Transverse colon (tissue), 4 donors: ENCODE data around the gene TTLL4. TPM values are rescaled to one million over a fixed set of nuclear protein-coding genes. Genes with fewer than 3 reads are reported as not detected.

Experiments used
- DNase-seq: peaks from one replicate; pipeline ENCODE4 v3.0.0-alpha.2; 2019
- H3K27ac ChIP-seq, 4 donors: fragments of 200-600 bp; sonication (generic); 2 replicates each; pipeline ENCODE4 v1.5.1; 2016 to 2018; ENCODE audit warnings: inconsistent platforms in 4 of 4
- H3K27me3 ChIP-seq: fragments of 200-600 bp; sonication (generic); 2 replicates; pipeline ENCODE4 v1.5.1; 2017; ENCODE audit warnings: inconsistent platforms
- H3K36me3 ChIP-seq, 4 donors: fragments of 200-600 bp; sonication (generic); 2 replicates each; pipeline ENCODE4 v1.5.1; 2017 to 2019; ENCODE audit warnings: inconsistent platforms in 4 of 4
- H3K4me1 ChIP-seq, 4 donors: fragments of 200-600 bp; sonication (generic); 2 replicates each; pipeline ENCODE4 v1.5.1; 2017 to 2020; ENCODE audit warnings: inconsistent platforms in 4 of 4
- H3K4me3 ChIP-seq, 4 donors: fragments of 200-600 bp; sonication (generic); 1 replicate in 1 of 4; 2 replicates in 3 of 4; pipeline versions ENCODE4 v1.5.1 to v1.6.1; 2017 to 2019; ENCODE audit warnings: inconsistent platforms in 4 of 4
- H3K9me3 ChIP-seq, 2 donors: fragments of 200-600 bp; sonication (generic); 2 replicates each; pipeline ENCODE4 v1.5.1; 2017 to 2019; ENCODE audit warnings: inconsistent platforms in 2 of 2
- EP300 ChIP-seq: sonication (generic); formaldehyde crosslinking; IDR thresholded peaks from one replicate; pipeline ENCODE4 v1.6.1; 2017; ENCODE audit warnings: antibody characterized with exemption, low read depth
- POLR2A ChIP-seq: fragments of 450-650 bp; IDR thresholded peaks from one replicate; pipeline ENCODE4 v1.6.1; 2016; ENCODE audit warnings: antibody characterized with exemption, mild to moderate bottlenecking, moderate library complexity
- POLR2AphosphoS5 ChIP-seq, 3 donors: sonication (generic); formaldehyde crosslinking; IDR thresholded peaks; one replicate each; pipeline ENCODE4 v1.6.1; 2016; ENCODE audit warnings: antibody characterized with exemption in 3 of 3
- WGBS, 2 donors: methylation state at CpG; one replicate each; pipeline ENCODE4 v1.1.5; 2018; ENCODE audit warnings: low coverage in 1 of 2; 5-methylcytosine and 5-hydroxymethylcytosine counted together
- in situ Hi-C, 4 donors: fragments of 200-750 bp; cut with MboI; loops; one replicate each; pipeline versions ENCODE4 v1.15.0 to v1.15.1; 2017; ENCODE audit warnings: low sequenced_read_pairs in 3 of 4, low pct_ligation_motif_present in 1 of 4, low pct_unique_long_range_greater_than_20kb in 1 of 4
- intact Hi-C: fragments of 100-400 bp; cut with DNase I; formaldehyde crosslinking; loops from one replicate; pipeline ENCODE4 v1.15.1; 2023; ENCODE audit warnings: low total_unique reads
- total RNA-seq, 4 donors: library from RNA; depleted of rRNA; stranded (reverse); fragments of >200 nt; gene quantifications; one replicate each; pipeline ENCODE4 v1.1.0, GENCODE V29; 2016
- TF ChIP-seq, protein P1 (sequence below), 5 experiments: fragments of 200-600 bp in 3 of 5; fragments of 450-650 bp in 2 of 5; sonication (generic) in 3 of 5; IDR thresholded peaks; 1 replicate in 2 of 5; 2 replicates in 3 of 5; pipeline ENCODE4 v1.5.1; 2016 to 2017; ENCODE audit warnings: antibody characterized with exemption in 5 of 5, inconsistent platforms in 3 of 5, mild to moderate bottlenecking in 2 of 5, moderate library complexity in 1 of 5

The TTLL4 gene
- total RNA-seq, 4 donors from 2014 or later: 6.0 to 26.0 (median 15.9) TPM

DNA sequence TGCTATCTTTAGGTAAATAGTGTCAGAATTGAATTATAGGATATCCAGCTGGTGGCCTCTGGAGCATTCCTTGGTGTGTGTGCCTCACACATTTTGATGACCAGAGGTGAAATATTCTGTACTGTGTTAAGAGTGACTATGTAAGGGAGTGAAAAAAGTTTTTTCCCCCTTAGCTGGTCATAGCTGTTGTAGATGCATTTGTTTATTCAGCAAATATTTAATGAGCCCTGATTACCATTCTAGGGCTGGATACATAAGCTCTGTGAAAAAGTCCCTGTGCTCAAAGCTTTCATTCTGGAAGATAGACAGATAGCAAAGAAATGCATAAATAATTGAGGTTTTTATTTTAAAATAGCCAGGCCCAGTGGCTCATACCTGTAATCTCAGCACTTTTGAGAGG, 10.9 kb downstream of the TTLL4 start:
- in situ Hi-C loops: loop anchor here in 2 of 4 donors (10.0 to 25.0 kb wide), 2 partner anchors 113 to 116 kb away; partner anchors contain the start of gene PRKAG3 (in 2 of the 2)
- no peak for TF ChIP-seq POLR2AphosphoS5 (IDR thresholded peaks at IDR 0.05)
- TF ChIP-seq, protein P1, sequence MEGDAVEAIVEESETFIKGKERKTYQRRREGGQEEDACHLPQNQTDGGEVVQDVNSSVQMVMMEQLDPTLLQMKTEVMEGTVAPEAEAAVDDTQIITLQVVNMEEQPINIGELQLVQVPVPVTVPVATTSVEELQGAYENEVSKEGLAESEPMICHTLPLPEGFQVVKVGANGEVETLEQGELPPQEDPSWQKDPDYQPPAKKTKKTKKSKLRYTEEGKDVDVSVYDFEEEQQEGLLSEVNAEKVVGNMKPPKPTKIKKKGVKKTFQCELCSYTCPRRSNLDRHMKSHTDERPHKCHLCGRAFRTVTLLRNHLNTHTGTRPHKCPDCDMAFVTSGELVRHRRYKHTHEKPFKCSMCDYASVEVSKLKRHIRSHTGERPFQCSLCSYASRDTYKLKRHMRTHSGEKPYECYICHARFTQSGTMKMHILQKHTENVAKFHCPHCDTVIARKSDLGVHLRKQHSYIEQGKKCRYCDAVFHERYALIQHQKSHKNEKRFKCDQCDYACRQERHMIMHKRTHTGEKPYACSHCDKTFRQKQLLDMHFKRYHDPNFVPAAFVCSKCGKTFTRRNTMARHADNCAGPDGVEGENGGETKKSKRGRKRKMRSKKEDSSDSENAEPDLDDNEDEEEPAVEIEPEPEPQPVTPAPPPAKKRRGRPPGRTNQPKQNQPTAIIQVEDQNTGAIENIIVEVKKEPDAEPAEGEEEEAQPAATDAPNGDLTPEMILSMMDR (IDR thresholded peaks at IDR 0.05): no peak
- no peak for TF ChIP-seq POLR2A
- no peak for TF ChIP-seq EP300

DNA sequence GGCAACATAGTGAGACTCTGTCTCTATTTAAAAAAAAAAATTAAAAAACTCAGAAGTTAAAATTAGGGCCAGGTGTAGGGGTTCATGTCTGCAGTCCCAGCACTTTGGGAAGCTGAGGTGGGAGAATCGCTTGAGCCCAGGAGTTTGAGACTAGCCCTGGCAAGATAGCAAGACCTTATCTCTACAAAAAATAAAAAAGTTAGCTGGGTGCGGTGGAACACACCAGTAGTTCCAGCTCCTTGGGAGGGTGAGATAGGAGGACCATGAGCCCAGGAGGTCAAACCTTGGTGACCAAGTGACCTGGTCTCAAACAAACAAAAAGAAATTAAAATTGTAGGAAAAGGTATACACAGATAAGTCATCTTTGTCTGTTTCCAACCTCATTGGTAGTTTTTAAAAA, 11.3 kb downstream of the TTLL4 start:
- Histone ChIP-seq H3K27ac (no peak overlapping the region), H3K4me3 (no peak overlapping the region), H3K4me1 (peaks cover 0 to 11% (median 6%) of the 10 kb centered on the region in 4 donors), H3K27me3 (no peaks in the 10 kb centered on the region), H3K9me3 (peaks cover 0 to 13% of the 10 kb centered on the region in 2 donors), H3K36me3 (peaks cover 0 to 6% (median 0%) of the 10 kb centered on the region in 4 donors)
- intact Hi-C loops (loop anchor here (10.0 kb wide), 1 partner anchor 103 kb away; no protein-coding TSS in a partner anchor), in situ Hi-C loops (loop anchor here in 2 of 4 donors (10.0 to 25.0 kb wide), 2 partner anchors 113 to 115 kb away; partner anchors contain the start of gene PRKAG3 (in 2 of the 2))
- no peak for DNase-seq
- 79 to 83% methylated on average over 2 of the region's 2 CpGs for WGBS, 2 donors
- TF ChIP-seq, protein P1 (IDR thresholded peaks at IDR 0.05): no peak
- TF ChIP-seq EP300: no peak
- no peak for TF ChIP-seq POLR2AphosphoS5 (IDR thresholded peaks at IDR 0.05)
- TF ChIP-seq POLR2A: no peak

More for the DNA sequence above, 10.9 kb downstream of the TTLL4 start:
- peaks cover 0 to 15% (median 7%) of the 10 kb centered on the region in 4 donors for H3K4me1 ChIP-seq
- H3K27ac ChIP-seq: no peak overlapping the region
- intact Hi-C loops: loop anchor here (10.0 kb wide), 1 partner anchor 103 kb away; no protein-coding TSS in a partner anchor
- no peaks in the 10 kb centered on the region for H3K27me3 ChIP-seq
- peaks cover 0 to 8% of the 10 kb centered on the region in 2 donors for H3K9me3 ChIP-seq
- DNase-seq: no peak
- no peak overlapping the region for H3K4me3 ChIP-seq
- peaks cover 0 to 3% (median 0%) of the 10 kb centered on the region in 4 donors for H3K36me3 ChIP-seq

- no peak overlapping the region for H3K27ac ChIP-seq
- 0 to 58% methylated on average over 1 of the region's 1 CpG for WGBS, 2 donors
- no peak for TF ChIP-seq POLR2AphosphoS5 (IDR thresholded peaks at IDR 0.05)
- TF ChIP-seq, protein P1 (IDR thresholded peaks at IDR 0.05): no peak
- no peak for TF ChIP-seq POLR2A
- TF ChIP-seq EP300: no peak
- no peak for DNase-seq
- peaks cover 0 to 6% (median 1%) of the 10 kb centered on the region in 4 donors for H3K4me1 ChIP-seq
- H3K4me3 ChIP-seq: no peak overlapping the region
- peaks cover under 1 to 14% of the 10 kb centered on the region in 2 donors for H3K9me3 ChIP-seq
- in situ Hi-C loops: loop anchor here in 2 of 4 donors (10.0 to 25.0 kb wide), 2 partner anchors 112 to 115 kb away; partner anchors contain the start of gene PRKAG3 (in 2 of the 2)
- intact Hi-C loops: loop anchor here (10.0 kb wide), 1 partner anchor 102 kb away; no protein-coding TSS in a partner anchor
- peaks cover 0 to 6% (median 0%) of the 10 kb centered on the region in 4 donors for H3K36me3 ChIP-seq
- no peaks in the 10 kb centered on the region for H3K27me3 ChIP-seq
These were observed 11.8 kb downstream of the TTLL4 start for GRCh38 chr2:218722419-218722818.

GRCh38 chr2:218722876-218723785, 12.5 kb downstream of the TTLL4 start:
- peaks cover 4 to 18% of the 10 kb centered on the region in 2 donors for H3K9me3 ChIP-seq
- no peak for TF ChIP-seq EP300
- no peak for TF ChIP-seq POLR2A
- TF ChIP-seq, protein P1 (IDR thresholded peaks at IDR 0.05): no peak
- no peak for TF ChIP-seq POLR2AphosphoS5 (IDR thresholded peaks at IDR 0.05)
- no peaks in the 10 kb centered on the region for H3K27me3 ChIP-seq
- 64% methylated on average over 1 of the region's 1 CpG; no CpG with 5 or more reads in 1 of the 2 donors for WGBS, 2 donors
- H3K36me3 ChIP-seq: peaks cover 0 to 6% (median 0%) of the 10 kb centered on the region in 4 donors
- in situ Hi-C loops: loop anchor here in 2 of 4 donors (10.0 to 25.0 kb wide), 2 partner anchors 112 to 114 kb away; partner anchors contain the start of gene PRKAG3 (in 2 of the 2)
- DNase-seq: no peak
- no peak overlapping the region for H3K4me3 ChIP-seq
- H3K27ac ChIP-seq: no peak overlapping the region
- intact Hi-C loops: loop anchor here (10.0 kb wide), 1 partner anchor 102 kb away; no protein-coding TSS in a partner anchor
- H3K4me1 ChIP-seq: no peaks in the 10 kb centered on the region
